ENCODE data around the gene RTN4R. TPM values are rescaled to one million over a fixed set of nuclear protein-coding genes. Genes with fewer than 3 reads are reported as not detected.
"Not testable (repeated sequence)": the region's sequence is repeated elsewhere in the genome, so short reads cannot be mapped to it uniquely, and the experiment has no call there.

RTN4R gene
- total and polyA plus RNA-seq, 2 donors (not counting 1 experiment from before 2014, with no cell fraction given) = 0.42 to 0.79 TPM

- H3K27me3 Mint-ChIP-seq = no peaks in the 10 kb centered on the region
- H3K27ac Mint-ChIP-seq = no peak overlapping the region
- CTCF ChIA-PET = interaction anchor here (0.7 kb wide), 1 partner anchor 28 kb away, joined by 3 read pairs; no protein-coding TSS in a partner anchor
- intact Hi-C loops (cut with micrococcal nuclease) = no loop called here
- Histone ChIP-seq H3K4me1 (ENCODE audit: control insufficient read depth in 2 of 2, insufficient read depth in 2 of 2, low read length in 2 of 2) (peaks cover 0 to 3% of the 10 kb centered on the region in 2 donors), H4K20me1 (ENCODE audit: control insufficient read depth, insufficient read depth, low read length, poor library complexity, severe bottlenecking) (peaks cover 12% of the 10 kb centered on the region), H3K4me3 (ENCODE audit: control extremely low read depth in 1 of 5, extremely low read depth in 1 of 5, insufficient read depth in 1 of 5, low read depth in 2 of 5, low read length in 4 of 5) (no peak overlapping the region), H3K27me3 (replicated peaks in 1 of 4; ENCODE audit: control extremely low read depth in 1 of 4, control insufficient read depth in 3 of 4, insufficient read depth in 4 of 4, low read length in 3 of 4) (no peaks in the 10 kb centered on the region), H2AFZ (ENCODE audit: insufficient read depth, low read depth, low read length, poor library complexity, severe bottlenecking) (no peak overlapping the region), H3K4me2 (replicated peaks; ENCODE audit: low read depth, low read length, poor library complexity, severe bottlenecking) (no peak overlapping the region), H3K9ac (ENCODE audit: low read length) (no peak overlapping the region), H3K36me3 (replicated peaks in 1 of 2; ENCODE audit: control extremely low read depth in 1 of 2, control insufficient read depth in 1 of 2, extremely low read depth in 1 of 2, insufficient read depth in 2 of 2, low read length in 1 of 2) (no peaks in the 10 kb centered on the region), H3K9me3 (ENCODE audit: control extremely low read depth in 1 of 3, control insufficient read depth in 2 of 3, insufficient read depth in 1 of 3, low read length in 2 of 3) (no peaks in the 10 kb centered on the region), H3K79me2 (ENCODE audit: control insufficient read depth, insufficient read depth, low read length) (peaks cover 12% of the 10 kb centered on the region), H3K27ac (ENCODE audit: low read length in 2 of 2) (no peak overlapping the region)
- POLR2A ChIA-PET = no interaction called here
- H3K4me3 Mint-ChIP-seq = no peak overlapping the region
- TF ChIP-seq EZH2 (IDR thresholded peaks at IDR 0.05; ENCODE audit: borderline replicate concordance, insufficient read depth, low read depth, low read length, poor library complexity, severe bottlenecking) = no peak
- no peak for TF ChIP-seq CTCF (IDR thresholded peaks at IDR 0.05)
- no peaks in the 10 kb centered on the region for H3K9me3 Mint-ChIP-seq (ENCODE audit: insufficient read depth)
- H3K4me1 Mint-ChIP-seq = peaks cover 4% of the 10 kb centered on the region
- WGBS (ENCODE audit: insufficient coverage) = 93% methylated on average over 13 of the region's 14 CpGs
- no peak for DNase-seq
- ATAC-seq (ENCODE audit: low read depth) = no peak
These were observed 44.5 kb upstream of the RTN4R start for GRCh38 chr22:20312396-20313191.

- 91% methylated on average over 11 of the region's 20 CpGs for WGBS (ENCODE audit: insufficient coverage)
These were observed 43.3 kb upstream of the RTN4R start for GRCh38 chr22:20311249-20312062.

GRCh38 chr22:20310773-20311172 lies 42.7 kb upstream of the RTN4R start:
- H3K36me3 ChIP-seq (replicated peaks in 1 of 2; ENCODE audit: control extremely low read depth in 1 of 2, control insufficient read depth in 1 of 2, extremely low read depth in 1 of 2, insufficient read depth in 2 of 2, low read length in 1 of 2); intact Hi-C loops (cut with micrococcal nuclease); CTCF ChIA-PET; H3K4me3 ChIP-seq (ENCODE audit: control extremely low read depth in 1 of 5, extremely low read depth in 1 of 5, insufficient read depth in 1 of 5, low read depth in 2 of 5, low read length in 4 of 5); H4K20me1 ChIP-seq (ENCODE audit: control insufficient read depth, insufficient read depth, low read length, poor library complexity, severe bottlenecking); H3K27me3 Mint-ChIP-seq; H3K4me3 Mint-ChIP-seq; H3K27me3 ChIP-seq (replicated peaks in 1 of 4; ENCODE audit: control extremely low read depth in 1 of 4, control insufficient read depth in 3 of 4, insufficient read depth in 4 of 4, low read length in 3 of 4); H3K9me3 Mint-ChIP-seq (ENCODE audit: insufficient read depth); H3K4me1 ChIP-seq (ENCODE audit: control insufficient read depth in 2 of 2, insufficient read depth in 2 of 2, low read length in 2 of 2); H2AFZ ChIP-seq (ENCODE audit: insufficient read depth, low read depth, low read length, poor library complexity, severe bottlenecking); POLR2A ChIA-PET; H3K27ac ChIP-seq (ENCODE audit: low read length in 2 of 2); DNase-seq; H3K27ac Mint-ChIP-seq; H3K9ac ChIP-seq (ENCODE audit: low read length); H3K4me2 ChIP-seq (replicated peaks; ENCODE audit: low read depth, low read length, poor library complexity, severe bottlenecking); H3K4me1 Mint-ChIP-seq; H3K9me3 ChIP-seq (ENCODE audit: control extremely low read depth in 1 of 3, control insufficient read depth in 2 of 3, insufficient read depth in 1 of 3, low read length in 2 of 3); H3K79me2 ChIP-seq (ENCODE audit: control insufficient read depth, insufficient read depth, low read length); ATAC-seq (ENCODE audit: low read depth): not testable (repeated sequence)
- 94% methylated on average over 5 of the region's 6 CpGs for WGBS (ENCODE audit: insufficient coverage)

More at GRCh38 chr22:20311249-20312062, 43.3 kb upstream of the RTN4R start:
- H3K27me3 ChIP-seq (replicated peaks in 1 of 4; ENCODE audit: control extremely low read depth in 1 of 4, control insufficient read depth in 3 of 4, insufficient read depth in 4 of 4, low read length in 3 of 4); DNase-seq; H3K4me2 ChIP-seq (replicated peaks; ENCODE audit: low read depth, low read length, poor library complexity, severe bottlenecking); H3K36me3 ChIP-seq (replicated peaks in 1 of 2; ENCODE audit: control extremely low read depth in 1 of 2, control insufficient read depth in 1 of 2, extremely low read depth in 1 of 2, insufficient read depth in 2 of 2, low read length in 1 of 2); H3K4me3 ChIP-seq (ENCODE audit: control extremely low read depth in 1 of 5, extremely low read depth in 1 of 5, insufficient read depth in 1 of 5, low read depth in 2 of 5, low read length in 4 of 5); H3K4me1 ChIP-seq (ENCODE audit: control insufficient read depth in 2 of 2, insufficient read depth in 2 of 2, low read length in 2 of 2); H3K79me2 ChIP-seq (ENCODE audit: control insufficient read depth, insufficient read depth, low read length); ATAC-seq (ENCODE audit: low read depth); H2AFZ ChIP-seq (ENCODE audit: insufficient read depth, low read depth, low read length, poor library complexity, severe bottlenecking); H3K4me1 Mint-ChIP-seq; H3K27me3 Mint-ChIP-seq; H3K27ac ChIP-seq (ENCODE audit: low read length in 2 of 2); H3K9me3 Mint-ChIP-seq (ENCODE audit: insufficient read depth); H3K9ac ChIP-seq (ENCODE audit: low read length); H3K27ac Mint-ChIP-seq; POLR2A ChIA-PET; H4K20me1 ChIP-seq (ENCODE audit: control insufficient read depth, insufficient read depth, low read length, poor library complexity, severe bottlenecking); H3K9me3 ChIP-seq (ENCODE audit: control extremely low read depth in 1 of 3, control insufficient read depth in 2 of 3, insufficient read depth in 1 of 3, low read length in 2 of 3); intact Hi-C loops (cut with micrococcal nuclease); H3K4me3 Mint-ChIP-seq: not testable (repeated sequence)
- CTCF ChIA-PET = interaction anchor here (0.7 kb wide), 1 partner anchor 27 kb away, joined by 3 read pairs; no protein-coding TSS in a partner anchor
